HCT116 (cell line): ENCODE results near the gene LAX1.

ENCODE experiments used
- EGR1 ChIP-seq: IDR thresholded peaks from 2 replicates; pipeline ENCODE4 v1.6.1; 2012; ENCODE audit warnings: low read depth
- EZH2 ChIP-seq: fragments of 200-600 bp; sonication (generic); IDR thresholded peaks from 2 replicates; pipeline ENCODE4 v1.6.1; 2017; ENCODE audit warnings: antibody characterized with exemption, mixed run types
- EZH2phosphoT487 ChIP-seq: fragments of 200-600 bp; IDR thresholded peaks from 2 replicates; pipeline ENCODE4 v1.6.1; 2018; ENCODE audit warnings: antibody characterized with exemption, borderline replicate concordance
- JUND ChIP-seq: IDR thresholded peaks from 2 replicates; pipeline ENCODE4 v1.6.1; 2012
- POLR2A ChIP-seq: IDR thresholded peaks from 2 replicates; pipeline ENCODE4 v1.7.0; 2011; ENCODE audit warnings: borderline replicate concordance; ENCODE audit not compliant: insufficient read depth, insufficient read length; ENCODE audit errors: extremely low read depth
- POLR2AphosphoS5 ChIP-seq: IDR thresholded peaks from 2 replicates; pipeline ENCODE4 v1.6.1; 2011; ENCODE audit warnings: mild to moderate bottlenecking, low read depth, low read length, moderate library complexity
- RAD21 ChIP-seq: IDR thresholded peaks from 2 replicates; pipeline ENCODE4 v1.6.1; 2012; ENCODE audit warnings: low read depth, mild to moderate bottlenecking
- SP1 ChIP-seq: IDR thresholded peaks from 2 replicates; pipeline ENCODE4 v1.6.1; 2012; ENCODE audit warnings: low read depth
- YY1 ChIP-seq: IDR thresholded peaks from 2 replicates; pipeline ENCODE4 v1.6.1; 2011; ENCODE audit warnings: low read length, low read depth, moderate library complexity, mild to moderate bottlenecking; ENCODE audit not compliant: insufficient replicate concordance; ENCODE audit errors: extremely low read depth
- TF ChIP-seq, protein P1 (sequence below), 3 experiments: fragments of 200-600 bp in 1 of 3; sonication (generic) in 1 of 3; IDR thresholded peaks in 2 of 3; conservative IDR thresholded peaks in 1 of 3; 2 replicates each; pipeline ENCODE4 v1.5.1; 2012 to 2017; ENCODE audit warnings: low read depth in 2 of 3, low read length in 2 of 3, antibody characterized with exemption in 1 of 3, borderline replicate concordance in 1 of 3, control low read depth in 1 of 3, mild to moderate bottlenecking in 1 of 3, mixed read lengths in 1 of 3, mixed run types in 1 of 3, moderate library complexity in 1 of 3; ENCODE audit not compliant: insufficient read depth in 1 of 3
- TF ChIP-seq, protein P2 (sequence below): IDR thresholded peaks from 2 replicates; pipeline ENCODE4 v1.6.1; 2012; ENCODE audit warnings: low read depth
- TF ChIP-seq, protein P3 (sequence below): IDR thresholded peaks from 2 replicates; pipeline ENCODE4 v1.6.1; 2012

DNA sequence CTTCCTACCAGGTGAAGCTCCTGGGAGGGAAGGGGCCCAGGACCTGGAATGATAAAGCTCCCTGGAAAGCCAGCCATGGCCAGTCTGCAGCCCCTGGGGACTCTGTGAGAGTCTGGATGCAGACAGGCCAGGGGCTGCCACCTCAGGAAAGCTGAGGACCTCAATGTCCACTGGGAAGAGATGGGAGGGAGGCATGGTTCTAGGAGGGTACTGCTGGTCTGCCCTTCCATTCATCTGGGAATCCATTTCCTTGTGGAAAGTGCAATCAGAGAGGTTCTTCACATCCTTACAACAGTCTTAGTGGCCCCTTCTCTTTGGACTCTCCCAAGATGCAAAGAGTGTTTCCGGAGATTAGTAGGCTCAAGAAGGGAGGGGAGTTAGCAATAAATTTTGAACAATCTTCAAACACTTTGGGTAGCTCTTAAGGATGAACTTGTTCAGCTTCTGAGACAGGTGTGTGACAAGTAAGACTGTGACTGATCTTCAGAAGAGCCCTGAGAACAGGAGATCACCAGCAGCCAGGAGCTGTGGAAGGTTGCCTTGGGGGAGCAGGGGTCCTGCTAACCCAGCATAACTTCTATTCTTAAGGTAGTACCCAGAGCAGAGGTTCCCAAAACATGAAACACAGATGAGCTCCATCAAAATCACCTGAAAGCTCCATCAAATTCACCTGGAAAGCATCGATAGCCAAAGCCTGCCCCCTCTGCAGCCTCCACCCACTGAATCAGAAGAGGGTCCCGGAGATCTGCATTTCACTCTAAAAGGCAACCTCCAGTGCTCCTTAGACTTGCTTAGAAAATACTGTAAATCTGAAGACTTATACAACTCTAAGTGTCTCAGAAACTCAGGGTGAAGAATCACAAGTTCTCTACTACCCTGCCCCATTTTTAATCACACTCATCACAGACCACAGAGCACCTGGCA, 616 bp upstream of the LAX1 start:
- TF ChIP-seq, protein P1, sequence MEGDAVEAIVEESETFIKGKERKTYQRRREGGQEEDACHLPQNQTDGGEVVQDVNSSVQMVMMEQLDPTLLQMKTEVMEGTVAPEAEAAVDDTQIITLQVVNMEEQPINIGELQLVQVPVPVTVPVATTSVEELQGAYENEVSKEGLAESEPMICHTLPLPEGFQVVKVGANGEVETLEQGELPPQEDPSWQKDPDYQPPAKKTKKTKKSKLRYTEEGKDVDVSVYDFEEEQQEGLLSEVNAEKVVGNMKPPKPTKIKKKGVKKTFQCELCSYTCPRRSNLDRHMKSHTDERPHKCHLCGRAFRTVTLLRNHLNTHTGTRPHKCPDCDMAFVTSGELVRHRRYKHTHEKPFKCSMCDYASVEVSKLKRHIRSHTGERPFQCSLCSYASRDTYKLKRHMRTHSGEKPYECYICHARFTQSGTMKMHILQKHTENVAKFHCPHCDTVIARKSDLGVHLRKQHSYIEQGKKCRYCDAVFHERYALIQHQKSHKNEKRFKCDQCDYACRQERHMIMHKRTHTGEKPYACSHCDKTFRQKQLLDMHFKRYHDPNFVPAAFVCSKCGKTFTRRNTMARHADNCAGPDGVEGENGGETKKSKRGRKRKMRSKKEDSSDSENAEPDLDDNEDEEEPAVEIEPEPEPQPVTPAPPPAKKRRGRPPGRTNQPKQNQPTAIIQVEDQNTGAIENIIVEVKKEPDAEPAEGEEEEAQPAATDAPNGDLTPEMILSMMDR (IDR thresholded peaks at IDR 0.05 in 2 of 3, conservative IDR thresholded peaks at IDR 0.05 in 1 of 3; ENCODE audit: borderline replicate concordance in 1 of 3, insufficient read depth in 1 of 3, low read depth in 2 of 3, low read length in 2 of 3), result no peak
- TF ChIP-seq, protein P2, sequence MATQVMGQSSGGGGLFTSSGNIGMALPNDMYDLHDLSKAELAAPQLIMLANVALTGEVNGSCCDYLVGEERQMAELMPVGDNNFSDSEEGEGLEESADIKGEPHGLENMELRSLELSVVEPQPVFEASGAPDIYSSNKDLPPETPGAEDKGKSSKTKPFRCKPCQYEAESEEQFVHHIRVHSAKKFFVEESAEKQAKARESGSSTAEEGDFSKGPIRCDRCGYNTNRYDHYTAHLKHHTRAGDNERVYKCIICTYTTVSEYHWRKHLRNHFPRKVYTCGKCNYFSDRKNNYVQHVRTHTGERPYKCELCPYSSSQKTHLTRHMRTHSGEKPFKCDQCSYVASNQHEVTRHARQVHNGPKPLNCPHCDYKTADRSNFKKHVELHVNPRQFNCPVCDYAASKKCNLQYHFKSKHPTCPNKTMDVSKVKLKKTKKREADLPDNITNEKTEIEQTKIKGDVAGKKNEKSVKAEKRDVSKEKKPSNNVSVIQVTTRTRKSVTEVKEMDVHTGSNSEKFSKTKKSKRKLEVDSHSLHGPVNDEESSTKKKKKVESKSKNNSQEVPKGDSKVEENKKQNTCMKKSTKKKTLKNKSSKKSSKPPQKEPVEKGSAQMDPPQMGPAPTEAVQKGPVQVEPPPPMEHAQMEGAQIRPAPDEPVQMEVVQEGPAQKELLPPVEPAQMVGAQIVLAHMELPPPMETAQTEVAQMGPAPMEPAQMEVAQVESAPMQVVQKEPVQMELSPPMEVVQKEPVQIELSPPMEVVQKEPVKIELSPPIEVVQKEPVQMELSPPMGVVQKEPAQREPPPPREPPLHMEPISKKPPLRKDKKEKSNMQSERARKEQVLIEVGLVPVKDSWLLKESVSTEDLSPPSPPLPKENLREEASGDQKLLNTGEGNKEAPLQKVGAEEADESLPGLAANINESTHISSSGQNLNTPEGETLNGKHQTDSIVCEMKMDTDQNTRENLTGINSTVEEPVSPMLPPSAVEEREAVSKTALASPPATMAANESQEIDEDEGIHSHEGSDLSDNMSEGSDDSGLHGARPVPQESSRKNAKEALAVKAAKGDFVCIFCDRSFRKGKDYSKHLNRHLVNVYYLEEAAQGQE, result no peak
- TF ChIP-seq JUND (no peak), POLR2A (no peak), RAD21 (no peak), EZH2 (no peak), EGR1 (no peak), POLR2AphosphoS5 (no peak), SP1 (no peak), EZH2phosphoT487 (no peak), YY1 (no peak)
- TF ChIP-seq, protein P3, sequence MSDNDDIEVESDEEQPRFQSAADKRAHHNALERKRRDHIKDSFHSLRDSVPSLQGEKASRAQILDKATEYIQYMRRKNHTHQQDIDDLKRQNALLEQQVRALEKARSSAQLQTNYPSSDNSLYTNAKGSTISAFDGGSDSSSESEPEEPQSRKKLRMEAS, result no peak
